B cell (primary cell): ENCODE results near the gene KLF16.

ENCODE experiments used
- EZH2 ChIP-seq: IDR thresholded peaks from 2 replicates; pipeline ENCODE4 v1.6.1; 2012; ENCODE audit warnings: borderline replicate concordance, low read depth, mild to moderate bottlenecking, moderate library complexity, low read length; ENCODE audit not compliant: insufficient read depth, poor library complexity, severe bottlenecking
- TF ChIP-seq, protein P1 (sequence below): fragments of 200-600 bp; IDR thresholded peaks from one replicate; pipeline ENCODE4 v1.8.0; 2022; ENCODE audit warnings: antibody characterized with exemption, mild to moderate bottlenecking

DNA sequence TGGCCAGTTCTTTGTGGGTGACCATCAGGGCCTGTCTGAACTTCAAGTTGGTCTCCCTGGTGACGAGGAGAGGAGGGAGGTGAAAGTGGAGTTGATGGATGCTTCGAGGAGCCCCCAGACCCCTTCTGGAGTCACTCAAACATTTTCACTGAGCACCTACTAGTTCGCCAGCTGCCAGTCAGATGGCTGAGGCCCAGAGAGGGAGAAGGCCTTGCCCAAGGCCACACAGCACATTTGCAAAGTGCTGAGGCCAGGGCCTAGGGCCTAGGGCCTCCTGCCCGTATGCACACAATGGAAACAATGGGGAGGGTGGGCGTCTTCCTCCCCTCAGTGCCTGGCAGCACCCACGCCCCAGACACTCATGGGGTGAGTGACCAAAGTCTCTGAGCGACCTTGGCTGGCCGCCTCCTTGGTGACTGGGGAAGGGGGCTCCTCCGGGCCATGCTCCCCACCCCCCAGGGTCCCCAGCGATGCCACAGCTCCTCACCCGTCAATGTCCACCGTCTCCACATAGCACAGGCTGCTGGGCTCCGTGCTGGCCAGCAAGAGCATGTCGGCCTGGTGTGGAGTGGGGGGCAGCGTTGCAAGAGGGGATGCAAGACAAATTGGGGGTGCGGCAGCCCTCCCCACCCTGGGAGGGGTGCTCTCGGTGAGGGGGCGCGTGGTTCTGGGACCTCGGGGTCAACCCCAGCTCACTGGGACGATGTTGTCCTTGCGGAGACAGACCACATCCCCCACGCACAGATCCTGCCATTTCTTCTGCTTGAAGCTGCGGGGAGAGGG lies 57.8 kb downstream of the KLF16 start:
- TF ChIP-seq, protein P1, sequence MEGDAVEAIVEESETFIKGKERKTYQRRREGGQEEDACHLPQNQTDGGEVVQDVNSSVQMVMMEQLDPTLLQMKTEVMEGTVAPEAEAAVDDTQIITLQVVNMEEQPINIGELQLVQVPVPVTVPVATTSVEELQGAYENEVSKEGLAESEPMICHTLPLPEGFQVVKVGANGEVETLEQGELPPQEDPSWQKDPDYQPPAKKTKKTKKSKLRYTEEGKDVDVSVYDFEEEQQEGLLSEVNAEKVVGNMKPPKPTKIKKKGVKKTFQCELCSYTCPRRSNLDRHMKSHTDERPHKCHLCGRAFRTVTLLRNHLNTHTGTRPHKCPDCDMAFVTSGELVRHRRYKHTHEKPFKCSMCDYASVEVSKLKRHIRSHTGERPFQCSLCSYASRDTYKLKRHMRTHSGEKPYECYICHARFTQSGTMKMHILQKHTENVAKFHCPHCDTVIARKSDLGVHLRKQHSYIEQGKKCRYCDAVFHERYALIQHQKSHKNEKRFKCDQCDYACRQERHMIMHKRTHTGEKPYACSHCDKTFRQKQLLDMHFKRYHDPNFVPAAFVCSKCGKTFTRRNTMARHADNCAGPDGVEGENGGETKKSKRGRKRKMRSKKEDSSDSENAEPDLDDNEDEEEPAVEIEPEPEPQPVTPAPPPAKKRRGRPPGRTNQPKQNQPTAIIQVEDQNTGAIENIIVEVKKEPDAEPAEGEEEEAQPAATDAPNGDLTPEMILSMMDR, result no peak
- no peak for TF ChIP-seq EZH2
